Measurements from ENCODE around the gene ZNF662.

The ZNF662 gene

DNA sequence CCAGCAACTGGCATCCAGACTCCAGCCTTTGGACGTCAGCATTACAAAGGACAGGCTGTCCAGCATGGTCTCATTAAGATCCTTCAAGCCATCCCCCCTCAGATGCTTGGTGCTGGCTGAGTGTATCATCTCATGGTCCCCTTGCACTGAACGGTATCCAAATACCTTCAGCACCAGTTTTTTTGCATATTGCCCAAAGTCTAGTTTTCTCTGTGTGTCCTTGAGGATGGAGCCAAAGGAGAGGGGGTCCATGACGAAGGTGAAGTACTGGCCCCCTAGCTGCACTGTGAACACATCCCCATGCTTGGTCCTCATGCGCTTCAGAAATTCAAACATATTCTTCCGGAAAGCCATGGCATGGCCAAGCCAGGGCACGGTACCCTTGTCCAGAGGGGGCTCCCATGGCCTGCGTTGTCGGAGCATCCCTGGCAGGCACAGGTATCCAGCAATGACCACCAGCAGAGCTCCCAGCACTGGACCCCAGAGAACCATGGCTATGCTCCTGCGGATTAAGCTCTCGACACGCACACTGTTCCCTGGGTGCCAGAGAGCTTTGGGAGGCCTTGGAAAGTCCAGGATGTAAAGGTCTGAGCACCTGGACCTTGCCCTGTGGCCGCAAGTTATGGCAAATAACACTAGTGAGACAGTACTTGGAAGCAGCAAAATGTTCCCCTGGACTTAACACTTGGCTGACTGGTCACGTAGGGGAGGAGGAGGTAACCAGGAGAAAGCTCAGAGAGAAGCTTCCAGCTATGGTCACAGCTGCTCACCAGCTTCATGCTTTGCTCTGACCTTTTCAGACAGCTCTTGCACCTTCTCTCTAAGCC, 30.4 kb upstream of the ZNF662 start, which contains the start of gene CYP8B1:
CYP8B1 (minus strand) TSS at position 555 of the 827 bp plus-strand sequence; CDS start at position 492, 63 bp downstream.
- peaks cover 0 to 22% (median 2%) of the 10 kb centered on the region in 4 donors for H3K4me1 ChIP-seq
- TF ChIP-seq, protein P1, sequence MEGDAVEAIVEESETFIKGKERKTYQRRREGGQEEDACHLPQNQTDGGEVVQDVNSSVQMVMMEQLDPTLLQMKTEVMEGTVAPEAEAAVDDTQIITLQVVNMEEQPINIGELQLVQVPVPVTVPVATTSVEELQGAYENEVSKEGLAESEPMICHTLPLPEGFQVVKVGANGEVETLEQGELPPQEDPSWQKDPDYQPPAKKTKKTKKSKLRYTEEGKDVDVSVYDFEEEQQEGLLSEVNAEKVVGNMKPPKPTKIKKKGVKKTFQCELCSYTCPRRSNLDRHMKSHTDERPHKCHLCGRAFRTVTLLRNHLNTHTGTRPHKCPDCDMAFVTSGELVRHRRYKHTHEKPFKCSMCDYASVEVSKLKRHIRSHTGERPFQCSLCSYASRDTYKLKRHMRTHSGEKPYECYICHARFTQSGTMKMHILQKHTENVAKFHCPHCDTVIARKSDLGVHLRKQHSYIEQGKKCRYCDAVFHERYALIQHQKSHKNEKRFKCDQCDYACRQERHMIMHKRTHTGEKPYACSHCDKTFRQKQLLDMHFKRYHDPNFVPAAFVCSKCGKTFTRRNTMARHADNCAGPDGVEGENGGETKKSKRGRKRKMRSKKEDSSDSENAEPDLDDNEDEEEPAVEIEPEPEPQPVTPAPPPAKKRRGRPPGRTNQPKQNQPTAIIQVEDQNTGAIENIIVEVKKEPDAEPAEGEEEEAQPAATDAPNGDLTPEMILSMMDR (IDR thresholded peaks at IDR 0.05) = no peak
- intact Hi-C loops (cut with DNase I; ENCODE audit: low total_unique reads) = no loop called here
- no peaks in the 10 kb centered on the region for H3K9me3 ChIP-seq
- DNase-seq = no peak
- no peak within 1 kb of the TSS for H3K4me3 ChIP-seq
- no peaks in the 10 kb centered on the region for H3K27me3 ChIP-seq
- H3K36me3 ChIP-seq = no peaks in the 10 kb centered on the region
- H3K27ac ChIP-seq = no peak within 1 kb of the TSS

DNA sequence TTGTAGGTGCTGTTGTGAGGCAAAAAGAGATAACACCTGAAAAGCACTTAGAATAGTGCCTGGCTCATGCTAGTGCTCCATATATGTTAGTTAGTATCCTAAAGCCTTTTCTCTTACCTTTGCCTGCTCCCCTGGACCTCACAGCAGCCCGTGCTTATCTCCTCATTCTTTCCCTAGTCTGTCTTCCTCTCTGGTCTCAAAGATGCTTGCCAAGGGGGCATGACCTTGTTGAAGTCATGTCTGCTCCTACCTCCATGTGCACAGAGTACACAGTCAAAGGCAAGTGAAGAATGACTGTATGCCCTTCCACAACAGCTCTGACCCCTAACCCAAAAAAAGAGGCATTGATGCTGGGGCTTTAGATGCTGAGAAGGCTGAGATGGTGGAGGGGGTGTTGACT, 29.5 kb upstream of the ZNF662 start:
- no peak overlapping the region for H3K27ac ChIP-seq
- H3K36me3 ChIP-seq = no peaks in the 10 kb centered on the region
- no peaks in the 10 kb centered on the region for H3K27me3 ChIP-seq
- intact Hi-C loops (cut with DNase I; ENCODE audit: low total_unique reads) = no loop called here
- no peaks in the 10 kb centered on the region for H3K9me3 ChIP-seq
- no peak for DNase-seq
- TF ChIP-seq, protein P1 (IDR thresholded peaks at IDR 0.05) = no peak
- H3K4me1 ChIP-seq = peaks cover 0 to 27% (median 5%) of the 10 kb centered on the region in 4 donors
- H3K4me3 ChIP-seq = no peak overlapping the region

DNA sequence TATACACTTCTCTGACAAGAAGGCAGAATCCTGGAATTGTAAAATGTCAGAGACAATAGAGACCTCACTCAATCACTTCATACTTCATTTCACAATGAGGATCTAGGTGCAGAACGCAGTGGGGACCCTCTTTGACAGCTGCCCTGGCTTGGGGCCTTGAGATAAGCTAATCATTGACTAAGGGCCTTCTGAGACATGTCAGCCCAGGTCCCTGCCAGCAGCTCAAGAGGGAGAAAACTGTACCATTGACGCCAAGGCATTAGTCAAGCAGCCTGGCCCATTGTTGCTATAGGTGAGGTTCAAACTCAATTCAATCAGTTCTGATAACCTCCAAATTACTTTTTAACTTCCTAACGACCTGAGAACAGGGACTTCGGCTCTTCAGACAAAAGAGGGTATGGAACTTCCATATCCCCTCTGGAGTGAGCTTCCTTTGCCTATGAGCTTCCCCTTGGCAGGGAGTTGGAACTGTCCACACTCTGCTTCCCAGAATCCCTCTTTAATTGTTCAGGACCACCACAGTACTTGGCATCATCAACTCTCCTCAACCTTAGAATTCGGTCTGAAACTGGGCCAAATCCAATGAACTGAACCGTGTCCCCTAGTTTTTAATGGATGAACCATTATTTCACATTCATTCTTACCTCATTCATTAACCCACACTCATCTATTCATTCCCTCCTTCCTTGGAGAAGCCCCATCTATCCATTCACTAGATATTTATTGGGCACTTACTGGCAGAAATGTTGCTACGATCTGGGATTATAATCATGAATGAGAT, 28.8 kb upstream of the ZNF662 start:
- H3K9me3 ChIP-seq = no peaks in the 10 kb centered on the region
- intact Hi-C loops (cut with DNase I; ENCODE audit: low total_unique reads) = no loop called here
- H3K27ac ChIP-seq = no peak overlapping the region
- DNase-seq = no peak
- H3K36me3 ChIP-seq = no peaks in the 10 kb centered on the region
- H3K27me3 ChIP-seq = no peaks in the 10 kb centered on the region
- no peak overlapping the region for H3K4me3 ChIP-seq
- TF ChIP-seq, protein P1 (IDR thresholded peaks at IDR 0.05) = no peak
- H3K4me1 ChIP-seq = peaks cover 0 to 20% (median 5%) of the 10 kb centered on the region in 4 donors

DNA sequence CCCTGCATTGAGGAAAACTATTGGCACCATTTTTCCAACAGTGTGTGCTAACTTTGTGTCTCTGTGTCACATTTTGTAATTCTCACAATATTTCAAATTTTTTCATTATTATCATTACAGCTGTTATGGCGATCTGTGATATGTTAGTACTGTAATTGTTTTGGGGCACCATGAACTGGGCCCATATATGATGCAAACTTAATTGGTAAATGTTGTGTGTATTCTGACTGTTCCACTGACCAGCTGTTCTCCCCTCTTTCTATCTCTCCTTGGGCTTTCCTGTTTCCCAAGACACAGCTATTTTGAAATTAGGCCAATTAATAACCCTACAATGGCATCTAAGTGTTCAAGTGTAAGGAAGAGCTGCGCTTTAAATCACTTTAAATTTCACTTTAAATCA, 28.1 kb upstream of the ZNF662 start:
- Histone ChIP-seq H3K36me3 (no peaks in the 10 kb centered on the region), H3K27ac (no peak overlapping the region), H3K4me3 (no peak overlapping the region), H3K9me3 (no peaks in the 10 kb centered on the region), H3K27me3 (no peaks in the 10 kb centered on the region), H3K4me1 (peaks cover 0 to 12% (median 5%) of the 10 kb centered on the region in 4 donors)
- intact Hi-C loops (cut with DNase I; ENCODE audit: low total_unique reads) = no loop called here
- TF ChIP-seq, protein P1 (IDR thresholded peaks at IDR 0.05) = no peak
- DNase-seq = no peak

DNA sequence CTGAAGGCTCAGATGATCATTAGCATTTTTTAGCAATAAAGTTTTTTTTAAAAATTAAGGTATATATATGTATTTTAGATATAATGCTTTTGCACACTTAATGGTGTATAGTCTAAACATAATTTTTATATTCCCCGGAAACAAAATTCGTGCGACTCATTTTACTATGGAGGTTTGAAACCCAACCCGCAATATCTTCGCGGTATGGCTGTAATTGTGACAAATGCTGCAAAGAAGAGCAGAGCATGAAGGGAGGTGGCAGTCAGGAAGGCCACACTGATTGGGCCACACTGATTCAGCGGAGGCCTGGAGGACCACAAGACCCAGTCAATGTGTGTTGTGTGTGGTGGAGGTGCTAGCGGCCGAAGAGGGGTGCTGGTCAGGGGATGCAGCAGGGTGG, 25.8 kb upstream of the ZNF662 start:
- intact Hi-C loops (cut with DNase I; ENCODE audit: low total_unique reads) = loop anchor here (2.0 to 5.0 kb wide), 2 partner anchors 48 to 99 kb away; no protein-coding TSS in a partner anchor
- no peaks in the 10 kb centered on the region for H3K9me3 ChIP-seq

More for the DNA sequence above, 25.8 kb upstream of the ZNF662 start:
- peak overlapping the region; percentile 77 to 84 for H3K27ac ChIP-seq
- no peak for DNase-seq
- TF ChIP-seq, protein P1 (IDR thresholded peaks at IDR 0.05) = no peak
- peak overlapping the region; percentile 65 to 66 for H3K4me3 ChIP-seq
- H3K36me3 ChIP-seq = no peaks in the 10 kb centered on the region
- H3K4me1 ChIP-seq = peaks cover 0 to 11% (median 5%) of the 10 kb centered on the region in 4 donors
- H3K27me3 ChIP-seq = no peaks in the 10 kb centered on the region

Data from tibial artery (tissue), 4 donors.